Ovary (tissue), 9 donors: Measurements from ENCODE around the gene TNFRSF18. TPM values are rescaled to one million over a fixed set of nuclear protein-coding genes. Genes with fewer than 3 reads are reported as not detected.

Experiments used
- DNase-seq, 5 donors: peaks; one replicate each; pipeline ENCODE4 v3.0.0-alpha.2; 2019 to 2020
- H3K27ac ChIP-seq, 2 donors: fragments of 200-600 bp; one replicate each; pipeline versions ENCODE4 v1.5.1 to v1.8.0; 2019 to 2022
- H3K27me3 ChIP-seq: fragments of 200-600 bp; one replicate; pipeline ENCODE4 v1.8.0; 2022
- H3K36me3 ChIP-seq: fragments of 200-600 bp; sonication (generic); one replicate; pipeline ENCODE4 v1.5.1; 2019
- H3K4me1 ChIP-seq: one replicate; pipeline ENCODE4 v1.8.1; 2013; ENCODE audit warnings: mild to moderate bottlenecking, moderate library complexity; ENCODE audit not compliant: insufficient read depth
- H3K4me3 ChIP-seq: fragments of 200-600 bp; sonication (generic); one replicate; pipeline ENCODE4 v1.5.1; 2017
- H3K9me3 ChIP-seq, 2 donors: fragments of 200-600 bp in 1 of 2; sonication (generic) in 1 of 2; one replicate each; pipeline versions ENCODE4 v1.5.1 to v1.8.1; 2013 to 2019; ENCODE audit warnings: mild to moderate bottlenecking in 1 of 2, moderate library complexity in 1 of 2
- EP300 ChIP-seq: sonication (generic); formaldehyde crosslinking; IDR thresholded peaks from one replicate; pipeline ENCODE4 v1.6.1; 2017; ENCODE audit warnings: antibody characterized with exemption
- POLR2A ChIP-seq: fragments of 450-650 bp; IDR thresholded peaks from one replicate; pipeline ENCODE4 v1.6.1; 2017; ENCODE audit warnings: antibody characterized with exemption, mild to moderate bottlenecking, moderate library complexity
- WGBS, 3 donors: extraction: QIAGEN DNeasy Blood & Tissue Kit in 1 of 3; methylation state at CpG; one replicate each; pipeline versions ENCODE4 v1.1.5 to v1.1.7; 2013 to 2017; 5-methylcytosine and 5-hydroxymethylcytosine counted together
- intact Hi-C, 4 donors: fragments of 100-400 bp; cut with DNase I; formaldehyde crosslinking; loops; one replicate each; pipeline versions ENCODE4 v1.11.0 to v1.15.1; 2022 to 2023
- polyA plus RNA-seq, 2 donors: library from polyadenylated mRNA; stranded (reverse); fragments of 200-250 nt in 1 of 2; fragments of 350-450 nt in 1 of 2; fragmentation: Illumina TruSeq in 1 of 2; extraction: RNeasy Lipid Tissue Mini Kit (QIAGEN cat#74804) in 1 of 2; gene quantifications; one replicate each; pipeline ENCODE4 v1.2.3, GENCODE V29; 2013 to 2014
- total RNA-seq, 7 donors: library from RNA; depleted of rRNA in 2 of 7; stranded (reverse); fragments of >200 nt in 2 of 7; fragmentation: NEBNext Ultra II Directional in 3 of 7; extraction: Animal tissue kit (Norgen Biotek cat#: 25700) in 3 of 7; gene quantifications; one replicate each; pipeline versions ENCODE4 v1.1.0 to v1.2.4, GENCODE V29; 2016 to 2023
- TF ChIP-seq, protein P1 (sequence below), 3 donors: fragments of 450-650 bp in 2 of 3; fragments of 200-600 bp in 1 of 3; IDR thresholded peaks; one replicate each; pipeline versions ENCODE4 v1.5.1 to v1.8.0; 2016 to 2022; ENCODE audit warnings: antibody characterized with exemption in 3 of 3, mild to moderate bottlenecking in 1 of 3
- donor health status: DM: no; HTN: no; CAD: no; lungs with moderate emphysema.
- donor health status: DM: no; HTN: no; CAD: no.
- donor health status: Bipolar disorder and iron deficiency.
- donor health status: DM: yes; HTN: yes; CAD: no.
- donor health status: DM: no; HTN: no; CAD: no.
- donor health status: DM: yes; HTN: yes; CAD: no.

TNFRSF18 gene
- total and polyA plus RNA-seq, 9 donors: 0.10 to 1.4 (median 0.32) TPM; not detected in 5

DNA sequence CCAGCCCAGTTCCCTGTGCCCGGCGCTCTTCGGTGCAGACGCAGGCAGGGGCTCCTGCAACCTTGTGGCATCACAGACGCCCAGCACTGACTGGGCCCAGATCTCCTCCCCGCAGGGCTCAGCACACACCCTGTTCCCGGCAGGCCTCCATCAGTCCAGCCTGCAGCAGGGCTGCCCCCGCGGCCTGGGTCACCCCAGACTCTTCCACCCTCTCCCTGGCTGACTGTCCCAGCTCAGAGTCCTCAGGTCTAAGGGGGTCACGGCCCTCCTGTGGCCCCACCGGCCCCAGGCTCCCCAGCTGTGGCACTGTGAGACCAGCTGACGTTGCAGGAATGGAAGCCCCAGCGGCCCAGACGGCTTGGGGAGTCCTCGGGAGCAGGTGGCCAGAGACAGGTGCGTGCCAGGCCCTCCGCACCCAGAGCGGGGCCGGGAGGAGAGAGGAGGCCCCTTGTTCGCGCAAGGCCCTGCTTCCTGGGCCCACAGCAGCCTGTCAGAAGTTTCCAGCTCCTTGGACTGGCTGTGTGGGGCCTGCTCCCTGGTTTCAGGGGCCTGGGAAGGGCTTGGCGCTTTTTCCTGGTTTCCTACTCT, 29.9 kb upstream of the TNFRSF18 start:
- H3K4me1 ChIP-seq: peaks cover 10% of the 10 kb centered on the region
- intact Hi-C loops: loop anchor here in 1 of 4 donors (10.0 kb wide), 1 partner anchor 211 kb away; the partner anchor contains the start of gene AGRN
- 54 to 68% (median 67%) methylated on average over 21 to 22 of the region's 22 CpGs for WGBS, 3 donors
- no peak overlapping the region for H3K4me3 ChIP-seq
- TF ChIP-seq POLR2A (no peak), EP300 (no peak)
- TF ChIP-seq, protein P1, sequence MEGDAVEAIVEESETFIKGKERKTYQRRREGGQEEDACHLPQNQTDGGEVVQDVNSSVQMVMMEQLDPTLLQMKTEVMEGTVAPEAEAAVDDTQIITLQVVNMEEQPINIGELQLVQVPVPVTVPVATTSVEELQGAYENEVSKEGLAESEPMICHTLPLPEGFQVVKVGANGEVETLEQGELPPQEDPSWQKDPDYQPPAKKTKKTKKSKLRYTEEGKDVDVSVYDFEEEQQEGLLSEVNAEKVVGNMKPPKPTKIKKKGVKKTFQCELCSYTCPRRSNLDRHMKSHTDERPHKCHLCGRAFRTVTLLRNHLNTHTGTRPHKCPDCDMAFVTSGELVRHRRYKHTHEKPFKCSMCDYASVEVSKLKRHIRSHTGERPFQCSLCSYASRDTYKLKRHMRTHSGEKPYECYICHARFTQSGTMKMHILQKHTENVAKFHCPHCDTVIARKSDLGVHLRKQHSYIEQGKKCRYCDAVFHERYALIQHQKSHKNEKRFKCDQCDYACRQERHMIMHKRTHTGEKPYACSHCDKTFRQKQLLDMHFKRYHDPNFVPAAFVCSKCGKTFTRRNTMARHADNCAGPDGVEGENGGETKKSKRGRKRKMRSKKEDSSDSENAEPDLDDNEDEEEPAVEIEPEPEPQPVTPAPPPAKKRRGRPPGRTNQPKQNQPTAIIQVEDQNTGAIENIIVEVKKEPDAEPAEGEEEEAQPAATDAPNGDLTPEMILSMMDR (IDR thresholded peaks at IDR 0.05): no peak
- H3K27me3 ChIP-seq: peaks cover 5% of the 10 kb centered on the region
- H3K9me3 ChIP-seq: no peaks in the 10 kb centered on the region
- no peak for DNase-seq
- no peaks in the 10 kb centered on the region for H3K36me3 ChIP-seq
- no peak overlapping the region for H3K27ac ChIP-seq

DNA sequence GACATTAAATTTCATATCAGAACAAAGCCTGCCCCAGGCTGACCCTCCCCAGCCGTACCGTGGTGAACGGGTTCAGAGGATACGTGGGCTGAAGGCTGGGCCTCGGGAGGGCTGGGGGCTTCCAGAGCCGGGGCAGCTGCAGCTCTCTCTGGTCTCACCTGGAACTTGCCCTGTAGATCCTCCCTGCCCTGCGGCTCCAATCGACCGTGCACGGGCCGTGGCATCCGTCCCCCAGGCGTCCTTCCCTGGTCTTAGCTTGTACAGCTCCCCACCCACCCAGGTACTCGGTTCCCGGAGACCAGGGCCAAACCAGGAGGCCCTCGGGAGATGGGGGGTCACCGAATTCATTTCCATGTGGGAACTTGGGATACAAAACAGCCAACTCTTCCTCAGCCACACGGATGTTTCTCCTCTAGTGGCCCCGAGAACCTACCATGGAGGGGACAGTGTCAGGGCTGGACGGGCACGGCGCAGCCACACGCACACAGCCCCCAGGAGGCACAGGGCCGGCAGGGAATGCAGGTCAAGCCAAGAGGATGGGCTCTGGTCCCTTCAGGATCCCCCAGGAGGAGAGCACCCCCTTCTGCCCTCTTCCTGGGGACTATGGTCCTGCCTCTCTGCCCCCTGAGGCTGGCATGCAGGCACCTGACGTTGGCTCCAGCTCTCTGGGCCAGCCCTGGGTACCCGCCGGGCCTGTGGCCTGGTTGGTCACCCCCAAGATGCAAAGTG, 28.8 kb upstream of the TNFRSF18 start:
- no peaks in the 10 kb centered on the region for H3K36me3 ChIP-seq
- no peaks in the 10 kb centered on the region for H3K9me3 ChIP-seq
- H3K4me1 ChIP-seq: peaks cover 14% of the 10 kb centered on the region
- peaks cover 5% of the 10 kb centered on the region for H3K27me3 ChIP-seq
- 82 to 88% (median 85%) methylated on average over 24 to 27 of the region's 27 CpGs for WGBS, 3 donors
- TF ChIP-seq, protein P1 (IDR thresholded peaks at IDR 0.05): no peak
- TF ChIP-seq POLR2A (no peak), EP300 (no peak)
- no peak overlapping the region for H3K27ac ChIP-seq
- intact Hi-C loops: loop anchor here in 1 of 4 donors (10.0 kb wide), 1 partner anchor 210 kb away; the partner anchor contains the start of gene AGRN
- H3K4me3 ChIP-seq: no peak overlapping the region
- no peak for DNase-seq

DNA sequence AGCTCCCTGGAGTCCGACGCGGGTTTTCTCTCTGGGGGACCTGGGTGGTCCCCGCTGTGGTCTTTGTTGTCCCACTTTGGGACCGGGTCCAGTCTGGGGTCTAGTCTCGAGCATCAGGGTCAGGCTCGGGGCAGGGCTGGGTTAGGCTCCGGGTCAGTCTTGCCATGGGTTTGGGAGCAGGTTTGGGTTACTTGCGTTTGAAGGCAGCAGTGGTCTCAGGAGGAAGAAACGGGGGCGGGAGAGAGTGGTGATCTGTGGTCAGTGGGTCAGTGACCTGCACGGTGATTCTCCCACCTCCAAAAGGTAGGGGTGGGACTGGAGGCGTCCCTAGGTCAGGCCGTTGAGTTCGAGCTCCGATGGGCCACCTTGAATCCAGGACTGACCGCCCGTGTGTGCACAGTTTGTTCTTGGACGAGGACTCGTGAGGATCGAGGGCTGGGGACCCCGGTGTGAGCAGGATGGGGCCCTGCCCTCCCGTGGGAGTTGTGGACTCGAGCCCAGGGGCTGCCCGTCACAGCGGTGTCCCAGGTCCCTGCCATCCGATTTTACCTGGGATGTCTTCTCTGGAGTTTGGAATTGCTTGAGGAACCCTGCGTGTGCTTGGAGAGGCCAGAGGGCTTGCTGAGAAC, 27.9 kb upstream of the TNFRSF18 start:
- intact Hi-C loops: loop anchor here in 1 of 4 donors (10.0 kb wide), 1 partner anchor 209 kb away; the partner anchor contains the start of gene AGRN
- no peaks in the 10 kb centered on the region for H3K9me3 ChIP-seq

DNA sequence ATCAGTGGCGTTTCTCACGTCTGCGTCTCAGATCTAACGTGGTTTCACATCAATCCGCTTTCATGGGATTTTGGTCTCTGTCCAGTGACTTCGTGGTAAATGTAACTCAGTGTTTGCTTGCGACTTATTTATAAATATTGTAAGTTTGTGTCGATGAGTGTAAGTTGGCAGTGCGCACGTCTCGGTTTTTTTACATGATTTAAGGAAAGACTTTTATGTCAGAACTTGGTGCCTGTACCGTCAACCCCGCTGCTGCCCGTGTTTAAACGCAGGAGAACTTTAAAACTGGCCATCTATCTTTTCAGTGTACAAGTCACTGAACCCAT, 27.1 kb upstream of the TNFRSF18 start:
- H3K27ac ChIP-seq: no peak overlapping the region
- H3K4me3 ChIP-seq: no peak overlapping the region
- TF ChIP-seq EP300 (no peak), POLR2A (no peak)
- TF ChIP-seq, protein P1 (IDR thresholded peaks at IDR 0.05): no peak
- no peaks in the 10 kb centered on the region for H3K36me3 ChIP-seq
- peaks cover 19% of the 10 kb centered on the region for H3K4me1 ChIP-seq
- intact Hi-C loops: loop anchor here in 1 of 4 donors (10.0 kb wide), 1 partner anchor 209 kb away; the partner anchor contains the start of gene AGRN
- no peaks in the 10 kb centered on the region for H3K27me3 ChIP-seq
- no peaks in the 10 kb centered on the region for H3K9me3 ChIP-seq
- WGBS, 3 donors: 96% methylated on average over 15 of the region's 15 CpGs
- DNase-seq: no peak

More for the DNA sequence above, 27.9 kb upstream of the TNFRSF18 start:
- no peak overlapping the region for H3K27ac ChIP-seq
- H3K27me3 ChIP-seq: peaks cover 2% of the 10 kb centered on the region
- TF ChIP-seq, protein P1 (IDR thresholded peaks at IDR 0.05): no peak
- TF ChIP-seq EP300 (no peak), POLR2A (no peak)
- H3K36me3 ChIP-seq: no peaks in the 10 kb centered on the region
- no peak for DNase-seq
- H3K4me3 ChIP-seq: no peak overlapping the region
- WGBS, 3 donors: 93 to 96% (median 95%) methylated on average over 28 of the region's 28 CpGs
- peaks cover 19% of the 10 kb centered on the region for H3K4me1 ChIP-seq
